HEK293 (cell line): ENCODE results near the gene MGLL.

ENCODE experiments used
- CTCF ChIA-PET: fragments of 350-600 bp; formaldehyde crosslinking; extraction: SDS; loops from one replicate; lab custom pipeline; 2021; ENCODE audit warnings: antibody characterized with exemption; lab: Yijun Ruan, JAX
- POLR2A ChIA-PET: fragments of 300-600 bp; formaldehyde crosslinking; extraction: SDS; loops from one replicate; lab custom pipeline; 2020; ENCODE audit warnings: antibody characterized with exemption, inconsistent platforms; lab: Yijun Ruan, JAX
- H3K27ac ChIP-seq: fragments of 200-500 bp; sonication (Bioruptor generic); 2 replicates; pipeline ENCODE4 v1.5.1; 2014; ENCODE audit warnings: low read depth, low read length, control low read depth, inconsistent platforms; ENCODE audit errors: extremely low read depth
- H3K36me3 ChIP-seq, 2 experiments: fragments of 200-500 bp in 1 of 2; sonication (Bioruptor generic) in 1 of 2; 1 replicate in 1 of 2; 2 replicates in 1 of 2; pipeline ENCODE4 v1.5.1; 2014 to 2017; ENCODE audit warnings: inconsistent platforms in 2 of 2, low read length in 2 of 2; ENCODE audit not compliant: control insufficient read depth in 2 of 2, insufficient read depth in 1 of 2
- H3K4me1 ChIP-seq: fragments of 200-500 bp; sonication (Bioruptor generic); 2 replicates; pipeline ENCODE4 v1.5.1; 2014; ENCODE audit warnings: mild to moderate bottlenecking, low read length, inconsistent platforms; ENCODE audit not compliant: control insufficient read depth, insufficient read depth
- H3K4me3 ChIP-seq: 2 replicates; pipeline ENCODE4 v1.5.1; 2011; ENCODE audit warnings: low read depth, mild to moderate bottlenecking, control low read depth, low read length, moderate library complexity
- H3K9me3 ChIP-seq: fragments of 200-500 bp; sonication (Bioruptor generic); 2 replicates; pipeline ENCODE4 v1.5.1; 2014; ENCODE audit warnings: low read depth, low read length, inconsistent platforms; ENCODE audit not compliant: control insufficient read depth, insufficient read depth
- EGR2 ChIP-seq: fragments of 450-650 bp; formaldehyde crosslinking; IDR thresholded peaks from 2 replicates; pipeline ENCODE4 v1.5.1; 2016; ENCODE audit warnings: low read depth, missing biosample characterization, missing genetic modification characterization
- GLIS1 ChIP-seq: fragments of 450-650 bp; formaldehyde crosslinking; IDR thresholded peaks from 2 replicates; pipeline ENCODE4 v1.5.1; 2016; ENCODE audit warnings: missing biosample characterization, missing genetic modification characterization
- PRDM1 ChIP-seq: fragments of 450-650 bp; formaldehyde crosslinking; IDR thresholded peaks from 2 replicates; pipeline ENCODE4; 2016; ENCODE audit warnings: missing biosample characterization, missing genetic modification characterization
- ZBTB20 ChIP-seq: fragments of 450-650 bp; formaldehyde crosslinking; IDR thresholded peaks from 2 replicates; pipeline ENCODE4 v1.5.1; 2016; ENCODE audit warnings: missing biosample characterization, missing genetic modification characterization
- ZBTB7A ChIP-seq: fragments of 450-650 bp; formaldehyde crosslinking; IDR thresholded peaks from 2 replicates; pipeline ENCODE4 v1.5.1; 2016; ENCODE audit warnings: low read depth, missing biosample characterization, missing genetic modification characterization
- ZNF121 ChIP-seq: fragments of 450-650 bp; formaldehyde crosslinking; IDR thresholded peaks from 2 replicates; pipeline ENCODE4 v1.5.1; 2016; ENCODE audit warnings: missing biosample characterization, missing genetic modification characterization
- ZNF140 ChIP-seq: fragments of 450-650 bp; formaldehyde crosslinking; IDR thresholded peaks from 2 replicates; pipeline ENCODE4 v1.5.1; 2016; ENCODE audit warnings: missing biosample characterization, missing genetic modification characterization
- ZNF155 ChIP-seq: fragments of 450-650 bp; formaldehyde crosslinking; IDR thresholded peaks from 2 replicates; pipeline ENCODE4 v1.5.1; 2016; ENCODE audit warnings: missing biosample characterization, missing genetic modification characterization
- ZNF169 ChIP-seq: fragments of 450-650 bp; formaldehyde crosslinking; IDR thresholded peaks from 2 replicates; pipeline ENCODE4 v1.5.1; 2016; ENCODE audit warnings: missing biosample characterization, missing genetic modification characterization
- ZNF19 ChIP-seq: fragments of 450-650 bp; formaldehyde crosslinking; IDR thresholded peaks from 2 replicates; pipeline ENCODE4; 2016; ENCODE audit warnings: missing biosample characterization, missing genetic modification characterization, low read depth
- ZNF26 ChIP-seq: fragments of 450-650 bp; formaldehyde crosslinking; IDR thresholded peaks from 2 replicates; pipeline ENCODE4 v1.5.1; 2016; ENCODE audit warnings: missing biosample characterization, missing genetic modification characterization
- ZNF391 ChIP-seq: fragments of 450-650 bp; formaldehyde crosslinking; IDR thresholded peaks from 2 replicates; pipeline ENCODE4 v1.5.1; 2016; ENCODE audit warnings: low read depth, missing biosample characterization, missing genetic modification characterization, borderline replicate concordance
- ZNF426 ChIP-seq: fragments of 450-650 bp; formaldehyde crosslinking; IDR thresholded peaks from 2 replicates; pipeline ENCODE4 v1.5.1; 2017; ENCODE audit warnings: missing biosample characterization, missing genetic modification characterization, mild to moderate bottlenecking, inconsistent platforms, moderate library complexity
- ZNF529 ChIP-seq: fragments of 450-650 bp; formaldehyde crosslinking; IDR thresholded peaks from 2 replicates; pipeline ENCODE4 v1.5.1; 2017; ENCODE audit warnings: missing genetic modification characterization, missing biosample characterization; ENCODE audit not compliant: insufficient replicate concordance
- ZNF555 ChIP-seq: fragments of 450-650 bp; formaldehyde crosslinking; conservative IDR thresholded peaks from 2 replicates; pipeline ENCODE4 v1.5.1; 2017; ENCODE audit warnings: missing biosample characterization, mild to moderate bottlenecking, missing genetic modification characterization, inconsistent platforms
- ZNF560 ChIP-seq: fragments of 450-650 bp; formaldehyde crosslinking; IDR thresholded peaks from 2 replicates; pipeline ENCODE4 v1.5.1; 2017; ENCODE audit warnings: missing biosample characterization, missing genetic modification characterization, borderline replicate concordance
- ZNF837 ChIP-seq: fragments of 450-650 bp; formaldehyde crosslinking; IDR thresholded peaks from 2 replicates; pipeline ENCODE4 v1.5.1; 2016; ENCODE audit warnings: missing biosample characterization, missing genetic modification characterization
- TF ChIP-seq, protein P1 (sequence below): fragments of 450-650 bp; formaldehyde crosslinking; IDR thresholded peaks from 2 replicates; pipeline ENCODE4 v1.5.1; 2017; ENCODE audit warnings: missing biosample characterization, missing genetic modification characterization
- TF ChIP-seq, protein P2 (sequence below): fragments of 450-650 bp; IDR thresholded peaks from 2 replicates; pipeline ENCODE4 v1.5.1; 2018; ENCODE audit warnings: missing biosample characterization, missing genetic modification characterization
- TF ChIP-seq, protein P3 (sequence below): fragments of 450-650 bp; formaldehyde crosslinking; IDR thresholded peaks from 2 replicates; pipeline ENCODE4 v1.5.1; 2017; ENCODE audit warnings: missing biosample characterization, missing genetic modification characterization

The MGLL gene

DNA sequence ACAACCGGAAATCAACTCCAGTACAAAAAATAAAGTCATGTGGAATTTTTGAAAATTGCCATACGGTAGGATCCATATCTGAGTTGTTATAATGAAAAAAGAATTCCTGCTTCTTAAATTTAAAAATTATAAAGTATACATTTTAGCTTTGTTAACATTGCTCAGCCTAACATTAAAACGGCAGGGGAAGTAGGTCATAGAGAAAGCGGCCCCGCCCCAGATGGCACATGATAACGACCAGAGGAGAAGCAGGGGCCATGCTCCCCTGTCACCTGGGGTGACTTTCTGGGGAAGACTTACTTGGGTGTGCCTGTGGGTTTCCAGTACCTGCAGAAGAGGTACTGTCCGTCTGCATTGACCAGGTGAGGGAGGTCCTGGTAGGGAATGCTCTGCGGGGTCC lies 921 bp downstream of the MGLL start (continued):
- TF ChIP-seq ZNF121 (tag by site-specific recombination) (no peak), ZBTB20 (tag by site-specific recombination) (no peak), GLIS1 (tag by site-specific recombination) (no peak)
- TF ChIP-seq, all 188 proteins: peak for 0

DNA sequence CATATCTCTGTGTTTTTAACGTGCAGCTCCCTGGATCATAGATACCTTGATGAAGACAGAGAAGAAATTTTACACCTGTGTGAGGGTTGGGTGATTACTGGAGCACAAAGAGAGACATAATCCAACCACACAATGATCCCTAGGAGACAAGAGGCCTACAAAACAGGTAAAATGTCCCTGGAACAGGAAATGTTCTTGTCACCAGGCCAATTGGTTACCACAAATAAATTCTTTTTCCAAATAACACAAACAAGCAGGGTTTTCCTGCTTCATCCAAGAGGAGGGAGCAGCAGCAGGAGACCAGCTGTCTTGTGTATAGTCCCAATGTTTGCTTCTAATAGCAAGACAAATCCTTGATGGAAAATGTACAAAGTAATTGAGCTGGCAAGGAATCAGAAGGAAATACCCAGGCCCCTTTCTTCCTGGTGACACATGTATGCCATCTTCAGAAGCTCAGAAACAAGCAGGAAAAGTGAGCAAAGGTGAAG lies 1.4 kb downstream of the MGLL start:
- 0 out of 2 replicates have a peak, but pooled peaks cover 2% of the 10 kb centered on the region for H3K4me1 ChIP-seq
- POLR2A ChIA-PET = no interaction called here

DNA sequence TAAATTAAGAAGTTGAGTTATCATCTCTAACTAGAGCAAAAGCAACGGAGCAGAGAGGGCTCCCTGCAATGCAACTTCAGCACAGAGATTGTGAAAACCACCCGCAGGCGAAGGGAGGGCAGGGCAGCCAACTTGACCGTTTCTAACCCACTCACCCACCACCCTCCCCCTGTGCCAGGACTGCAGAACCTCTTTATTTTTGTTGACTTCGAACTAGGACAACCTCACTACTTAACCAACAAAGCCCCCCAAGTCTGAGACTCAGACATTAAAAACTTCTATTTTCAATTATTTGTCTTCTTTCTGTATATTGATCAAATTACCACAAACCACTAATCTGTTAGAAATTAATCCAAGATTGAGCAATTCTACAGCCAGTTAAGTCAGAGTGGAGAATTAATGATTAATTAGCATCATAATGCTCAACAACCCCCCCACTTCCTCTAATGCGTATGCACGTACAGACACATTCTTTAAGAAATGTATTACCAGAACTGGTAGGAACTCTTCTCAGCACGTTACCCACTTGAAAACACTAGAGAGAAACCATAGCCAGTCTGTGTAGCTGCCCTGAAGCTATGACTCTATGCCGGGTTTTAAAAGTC lies 2.0 kb downstream of the MGLL start:
- ChIA-PET CTCF (interaction anchor here (1.2 kb wide), 1 partner anchor 27 kb away, joined by 3 read pairs; no protein-coding TSS in a partner anchor), POLR2A (no interaction called here)
- Histone ChIP-seq H3K27ac (no peak overlapping the region), H3K9me3 (no peaks in the 10 kb centered on the region), H3K4me3 (no peak overlapping the region), H3K36me3 (no peaks in the 10 kb centered on the region), H3K4me1 (0 out of 2 replicates have a peak, but pooled peaks cover 2% of the 10 kb centered on the region)
- no peak for TF ChIP-seq ZNF529 (tag by site-specific recombination)
- TF ChIP-seq, protein P1, sequence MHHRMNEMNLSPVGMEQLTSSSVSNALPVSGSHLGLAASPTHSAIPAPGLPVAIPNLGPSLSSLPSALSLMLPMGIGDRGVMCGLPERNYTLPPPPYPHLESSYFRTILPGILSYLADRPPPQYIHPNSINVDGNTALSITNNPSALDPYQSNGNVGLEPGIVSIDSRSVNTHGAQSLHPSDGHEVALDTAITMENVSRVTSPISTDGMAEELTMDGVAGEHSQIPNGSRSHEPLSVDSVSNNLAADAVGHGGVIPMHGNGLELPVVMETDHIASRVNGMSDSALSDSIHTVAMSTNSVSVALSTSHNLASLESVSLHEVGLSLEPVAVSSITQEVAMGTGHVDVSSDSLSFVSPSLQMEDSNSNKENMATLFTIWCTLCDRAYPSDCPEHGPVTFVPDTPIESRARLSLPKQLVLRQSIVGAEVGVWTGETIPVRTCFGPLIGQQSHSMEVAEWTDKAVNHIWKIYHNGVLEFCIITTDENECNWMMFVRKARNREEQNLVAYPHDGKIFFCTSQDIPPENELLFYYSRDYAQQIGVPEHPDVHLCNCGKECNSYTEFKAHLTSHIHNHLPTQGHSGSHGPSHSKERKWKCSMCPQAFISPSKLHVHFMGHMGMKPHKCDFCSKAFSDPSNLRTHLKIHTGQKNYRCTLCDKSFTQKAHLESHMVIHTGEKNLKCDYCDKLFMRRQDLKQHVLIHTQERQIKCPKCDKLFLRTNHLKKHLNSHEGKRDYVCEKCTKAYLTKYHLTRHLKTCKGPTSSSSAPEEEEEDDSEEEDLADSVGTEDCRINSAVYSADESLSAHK (tag by site-specific recombination) = peak; percentile 50; the same call in 1 of the 2 replicates

More for the DNA sequence above, 1.4 kb downstream of the MGLL start:
- no peaks in the 10 kb centered on the region for H3K36me3 ChIP-seq
- no peaks in the 10 kb centered on the region for H3K9me3 ChIP-seq
- no peak overlapping the region for H3K27ac ChIP-seq
- no peak overlapping the region for H3K4me3 ChIP-seq
- TF ChIP-seq ZNF19 (tag by site-specific recombination) (no peak), ZBTB7A (tag by site-specific recombination) (no peak), ZNF26 (tag by site-specific recombination) (no peak), ZNF560 (tag by site-specific recombination) (no peak), ZNF391 (tag by site-specific recombination) (no peak), ZNF426 (no peak), ZNF169 (no peak), EGR2 (tag by site-specific recombination) (no peak), ZNF555 (no peak), ZNF140 (tag by site-specific recombination) (no peak), ZNF837 (tag by site-specific recombination) (no peak), ZNF155 (no peak), PRDM1 (tag by site-specific recombination) (no peak)
- TF ChIP-seq, protein P2, sequence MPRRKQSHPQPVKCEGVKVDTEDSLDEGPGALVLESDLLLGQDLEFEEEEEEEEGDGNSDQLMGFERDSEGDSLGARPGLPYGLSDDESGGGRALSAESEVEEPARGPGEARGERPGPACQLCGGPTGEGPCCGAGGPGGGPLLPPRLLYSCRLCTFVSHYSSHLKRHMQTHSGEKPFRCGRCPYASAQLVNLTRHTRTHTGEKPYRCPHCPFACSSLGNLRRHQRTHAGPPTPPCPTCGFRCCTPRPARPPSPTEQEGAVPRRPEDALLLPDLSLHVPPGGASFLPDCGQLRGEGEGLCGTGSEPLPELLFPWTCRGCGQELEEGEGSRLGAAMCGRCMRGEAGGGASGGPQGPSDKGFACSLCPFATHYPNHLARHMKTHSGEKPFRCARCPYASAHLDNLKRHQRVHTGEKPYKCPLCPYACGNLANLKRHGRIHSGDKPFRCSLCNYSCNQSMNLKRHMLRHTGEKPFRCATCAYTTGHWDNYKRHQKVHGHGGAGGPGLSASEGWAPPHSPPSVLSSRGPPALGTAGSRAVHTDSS = no peak
- TF ChIP-seq, protein P3, sequence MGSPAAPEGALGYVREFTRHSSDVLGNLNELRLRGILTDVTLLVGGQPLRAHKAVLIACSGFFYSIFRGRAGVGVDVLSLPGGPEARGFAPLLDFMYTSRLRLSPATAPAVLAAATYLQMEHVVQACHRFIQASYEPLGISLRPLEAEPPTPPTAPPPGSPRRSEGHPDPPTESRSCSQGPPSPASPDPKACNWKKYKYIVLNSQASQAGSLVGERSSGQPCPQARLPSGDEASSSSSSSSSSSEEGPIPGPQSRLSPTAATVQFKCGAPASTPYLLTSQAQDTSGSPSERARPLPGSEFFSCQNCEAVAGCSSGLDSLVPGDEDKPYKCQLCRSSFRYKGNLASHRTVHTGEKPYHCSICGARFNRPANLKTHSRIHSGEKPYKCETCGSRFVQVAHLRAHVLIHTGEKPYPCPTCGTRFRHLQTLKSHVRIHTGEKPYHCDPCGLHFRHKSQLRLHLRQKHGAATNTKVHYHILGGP (tag by site-specific recombination) = no peak
- CTCF ChIA-PET = interaction anchor here (0.7 to 1.2 kb wide), 4 partner anchors 10 to 190 kb away, joined by 3 read pairs; no protein-coding TSS in a partner anchor
